GM19455 (cell line): ENCODE data around the gene PDAP1.
A peak's percentile ranks its signal among the peaks of the same experiment; 100 is the strongest.
"Not testable (repeated sequence)": the region's sequence is repeated elsewhere in the genome, so short reads cannot be mapped to it uniquely, and the experiment has no call there.

Experiments used
- ATAC-seq: cut with Tn5 transposase; IDR thresholded peaks from one replicate; pipeline ENCODE4 v1.9.1; 2021; ENCODE audit not compliant: unreplicated experiment

The PDAP1 gene

GRCh38 chr7:99397297-99397983 is 11.0 kb downstream of the PDAP1 start:
- ATAC-seq = no peak

GRCh38 chr7:99396418-99397296 is 11.7 kb downstream of the PDAP1 start:
- ATAC-seq = no peak

- ATAC-seq = no peak
Measured at GRCh38 chr7:99395616-99396327, 12.6 kb downstream of the PDAP1 start.

GRCh38 chr7:99394188-99394502 is 14.3 kb downstream of the PDAP1 start:
- ATAC-seq = no peak

- no peak for ATAC-seq
Measured at GRCh38 chr7:99393355-99394187, 14.8 kb downstream of the PDAP1 start.

DNA sequence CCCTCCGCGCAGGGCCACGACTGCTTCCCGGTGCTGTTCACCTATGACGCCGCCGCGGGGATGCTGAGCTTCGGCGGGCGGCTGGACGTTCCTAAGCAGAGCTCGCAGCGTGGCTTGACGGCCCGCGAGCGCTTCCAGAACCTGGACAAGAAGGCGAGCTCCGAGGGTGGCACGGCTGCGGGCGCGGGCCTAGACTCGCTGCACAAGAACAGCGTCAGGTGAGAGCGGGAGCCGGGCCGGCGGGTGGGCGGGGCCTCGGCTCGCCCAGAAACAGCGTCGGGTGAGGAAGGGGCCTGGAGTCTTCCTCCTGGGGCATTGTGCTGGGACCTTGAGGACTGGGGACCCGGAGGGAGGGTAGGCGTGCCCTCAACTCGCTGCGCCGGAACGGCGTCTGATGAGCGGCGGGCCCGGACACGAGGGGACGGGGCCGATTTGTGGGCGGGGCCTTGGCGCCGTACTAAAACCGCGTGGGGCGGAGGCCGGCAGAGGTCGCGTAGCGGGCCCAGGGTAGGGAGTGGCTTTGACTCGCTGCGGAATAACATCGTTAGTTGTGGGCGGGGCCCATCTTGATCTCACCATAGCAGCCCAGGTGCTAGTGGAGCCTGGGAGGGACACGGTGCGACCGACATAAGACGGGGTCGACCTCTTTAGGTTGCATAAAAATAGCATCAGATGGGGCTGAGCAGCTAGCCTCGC is 15.6 kb downstream of the PDAP1 start:
- ATAC-seq = peak; percentile 49

- no peak for ATAC-seq
Measured at GRCh38 chr7:99392046-99392445, 16.4 kb downstream of the PDAP1 start.

GRCh38 chr7:99390941-99391602 is 17.3 kb downstream of the PDAP1 start:
- no peak for ATAC-seq

GRCh38 chr7:99389772-99390171 is 18.6 kb downstream of the PDAP1 start:
- no peak for ATAC-seq

- no peak for ATAC-seq
Measured at GRCh38 chr7:99387912-99388311, 20.5 kb downstream of the PDAP1 start.

DNA sequence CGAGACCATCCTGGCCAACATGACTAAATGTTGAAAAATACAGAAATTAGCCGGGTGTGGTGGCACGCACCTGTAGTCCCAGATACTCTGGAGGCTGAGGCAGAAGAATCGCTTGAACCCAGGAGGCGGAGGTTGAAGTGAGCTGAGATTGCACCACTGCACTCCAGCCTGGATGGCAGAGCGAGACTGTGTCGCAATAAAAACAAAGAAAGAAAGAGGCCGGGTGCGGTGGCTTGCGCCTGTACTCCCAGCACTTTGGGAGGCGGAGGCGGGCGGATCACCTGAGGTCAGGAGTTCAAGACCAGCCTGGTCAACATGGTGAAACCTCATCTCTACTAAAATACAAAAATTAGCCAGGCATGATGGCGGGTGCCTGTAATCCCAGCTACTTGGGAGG is 21.2 kb downstream of the PDAP1 start:
- ATAC-seq = not testable (repeated sequence)

DNA sequence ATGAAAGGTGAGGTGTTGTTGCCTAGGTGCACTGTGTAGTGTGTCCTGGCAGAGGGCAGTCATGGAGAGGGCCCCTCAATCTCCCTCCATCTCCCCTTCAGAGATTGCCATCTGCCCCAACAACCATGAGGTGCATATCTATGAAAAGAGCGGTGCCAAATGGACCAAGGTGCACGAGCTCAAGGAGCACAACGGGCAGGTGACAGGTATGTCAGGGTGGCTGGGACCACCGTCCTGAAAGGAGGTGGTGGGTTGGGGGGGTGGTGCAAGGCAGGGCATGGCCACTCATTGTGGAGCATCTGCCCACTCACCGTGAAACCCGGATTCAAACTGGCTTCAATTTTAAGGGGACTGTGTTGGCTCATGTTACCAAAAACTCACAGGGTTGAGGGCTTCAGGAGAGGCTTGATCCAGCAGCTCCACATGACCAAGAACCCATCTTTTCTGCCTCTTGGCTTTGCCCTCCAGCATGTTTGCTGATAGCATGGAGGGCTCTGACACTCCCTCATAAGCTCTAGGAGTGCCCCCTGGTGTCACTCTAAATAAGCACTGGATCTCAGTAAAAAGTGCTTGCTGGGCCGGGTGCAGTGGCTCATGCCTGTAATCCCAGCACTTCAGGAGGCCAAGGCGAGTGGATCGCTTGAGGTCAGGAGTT is 21.7 kb downstream of the PDAP1 start:
- no peak for ATAC-seq

DNA sequence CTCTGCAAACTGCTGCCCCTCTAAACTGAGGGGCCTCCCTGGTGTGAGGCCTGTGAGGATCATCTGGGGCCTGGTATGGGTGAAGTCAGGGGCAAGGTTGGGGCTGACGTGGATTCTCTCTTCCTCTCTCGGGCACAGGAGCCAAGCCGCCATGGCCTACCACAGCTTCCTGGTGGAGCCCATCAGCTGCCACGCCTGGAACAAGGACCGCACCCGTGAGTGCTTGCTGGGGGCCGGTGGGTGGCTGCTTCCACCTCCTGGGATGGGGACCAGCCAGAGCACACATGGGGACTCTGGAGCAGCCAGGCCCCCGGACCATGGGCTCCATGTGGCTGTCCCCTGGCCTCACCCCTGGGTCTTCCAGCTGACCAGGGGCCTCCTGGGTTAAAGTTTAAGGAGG is 22.8 kb downstream of the PDAP1 start:
- no peak for ATAC-seq

- no peak for ATAC-seq
Measured at GRCh38 chr7:99384523-99384922, 23.9 kb downstream of the PDAP1 start.

GRCh38 chr7:99383791-99384370 is 24.5 kb downstream of the PDAP1 start:
- ATAC-seq = no peak

DNA sequence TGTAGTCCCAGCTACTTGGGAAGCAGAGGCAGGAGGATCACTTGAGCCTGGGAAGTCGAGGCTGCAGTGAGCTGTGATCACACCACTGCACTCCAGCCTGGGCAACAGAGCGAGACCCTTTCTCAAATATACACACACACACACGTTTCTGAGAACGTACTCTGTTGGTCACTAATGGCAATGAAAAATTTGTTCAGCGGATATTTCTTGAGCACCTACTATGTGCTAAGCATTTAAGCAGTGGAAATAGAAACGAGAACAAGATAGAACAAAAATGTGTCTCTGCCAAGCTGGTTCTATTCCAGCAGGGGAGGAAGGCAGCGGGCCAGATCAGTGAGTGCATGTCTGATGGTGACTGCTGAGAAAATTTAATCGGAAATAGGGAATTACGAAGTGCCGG is 25.2 kb downstream of the PDAP1 start:
- ATAC-seq = no peak

- ATAC-seq = no peak
Measured at GRCh38 chr7:99381664-99382075, 26.7 kb downstream of the PDAP1 start.

GRCh38 chr7:99380823-99381663 is 27.4 kb downstream of the PDAP1 start:
- ATAC-seq = peak; percentile 54
